Neural cell (in vitro differentiated cells): ENCODE data around the gene ADGRB2. TPM values are rescaled to one million over a fixed set of nuclear protein-coding genes. Genes with fewer than 3 reads are reported as not detected.

Source experiments
- H2AFZ ChIP-seq: fragments of 200-600, 300-800 bp; sonication (generic), shearing (Covaris generic); 2 replicates; pipeline ENCODE4 v1.6.0; 2014; ENCODE audit warnings: low read depth, mild to moderate bottlenecking, antibody characterized with exemption, low read length, moderate library complexity
- H3F3A ChIP-seq: fragments of 200-600 bp; shearing (Covaris generic); 2 replicates; pipeline ENCODE4 v1.6.1; 2016; ENCODE audit warnings: mild to moderate bottlenecking, moderate library complexity, mixed read lengths, antibody characterized with exemption, low read length; ENCODE audit not compliant: insufficient read depth, poor library complexity, severe bottlenecking
- H3K27ac ChIP-seq: fragments of 200-600, 300-800 bp; sonication (generic), shearing (Covaris generic); 2 replicates; pipeline ENCODE4 v1.5.1; 2014; ENCODE audit warnings: mild to moderate bottlenecking, low read length, moderate library complexity
- H3K27me3 ChIP-seq: fragments of 300-800, 200-600 bp; sonication (generic), shearing (Covaris generic); 2 replicates; pipeline ENCODE4 v1.6.0; 2014; ENCODE audit warnings: mild to moderate bottlenecking, low read depth, low read length, moderate library complexity; ENCODE audit not compliant: insufficient read depth
- H3K36me3 ChIP-seq: fragments of 300-800, 200-600 bp; sonication (generic), shearing (Covaris generic); 2 replicates; pipeline ENCODE4 v1.5.1; 2014; ENCODE audit warnings: mild to moderate bottlenecking, antibody characterized with exemption, low read length, moderate library complexity; ENCODE audit not compliant: insufficient read depth
- H3K4me2 ChIP-seq: fragments of 300-800, 200-600 bp; sonication (generic), shearing (Covaris generic); 2 replicates; pipeline ENCODE4 v1.6.0; 2014; ENCODE audit warnings: mild to moderate bottlenecking, low read length
- H3K4me3 ChIP-seq: fragments of 300-800, 200-600 bp; sonication (generic), shearing (Covaris generic); 2 replicates; pipeline ENCODE4 v1.5.1; 2014; ENCODE audit warnings: mild to moderate bottlenecking, low read length, moderate library complexity
- H3K79me2 ChIP-seq: fragments of 200-600 bp; shearing (Covaris generic); replicated peaks from 2 replicates; pipeline ENCODE4 v1.6.0; 2014; ENCODE audit warnings: mild to moderate bottlenecking, low read length, moderate library complexity; ENCODE audit not compliant: insufficient read depth
- H3K9ac ChIP-seq: fragments of 300-800, 200-600 bp; sonication (generic), shearing (Covaris generic); 2 replicates; pipeline ENCODE4 v1.6.1; 2016; ENCODE audit warnings: mild to moderate bottlenecking, low read length, mixed read lengths
- H3K9me2 ChIP-seq: fragments of 200-600 bp; shearing (Covaris generic); 2 replicates; pipeline ENCODE4 v1.6.1; 2016; ENCODE audit warnings: mild to moderate bottlenecking, low read length, mixed read lengths; ENCODE audit not compliant: insufficient read depth
- H3K9me3 ChIP-seq: fragments of 200-600, 300-800 bp; sonication (generic), shearing (Covaris generic); 2 replicates; pipeline ENCODE4 v1.6.1; 2016; ENCODE audit warnings: mild to moderate bottlenecking, mixed run types, low read length, moderate library complexity, mixed read lengths
- H4K20me1 ChIP-seq: fragments of 200-600 bp; shearing (Covaris generic); 2 replicates; pipeline ENCODE4 v1.6.1; 2016; ENCODE audit warnings: mild to moderate bottlenecking, mixed run types; ENCODE audit not compliant: insufficient read depth
- CTCF ChIP-seq: fragments of 450-650 bp; IDR thresholded peaks from 2 replicates; pipeline ENCODE4 v1.5.1; 2014; ENCODE audit warnings: antibody characterized with exemption, mild to moderate bottlenecking, moderate library complexity; ENCODE audit not compliant: poor library complexity, severe bottlenecking
- EP300 ChIP-seq: fragments of 450-650 bp; conservative IDR thresholded peaks from 2 replicates; pipeline ENCODE4 v1.6.1; 2014; ENCODE audit warnings: antibody characterized with exemption, mild to moderate bottlenecking, moderate library complexity; ENCODE audit not compliant: poor library complexity, severe bottlenecking
- EZH2 ChIP-seq: fragments of 200-600, 300-800 bp; shearing (Covaris generic), sonication (generic); IDR thresholded peaks from 2 replicates; pipeline ENCODE4 v1.6.1; 2014; ENCODE audit warnings: antibody characterized with exemption, low read length, borderline replicate concordance, mild to moderate bottlenecking; ENCODE audit not compliant: insufficient read depth, poor library complexity, severe bottlenecking
- MXI1 ChIP-seq: fragments of 450-650 bp; conservative IDR thresholded peaks from 2 replicates; pipeline ENCODE4 v1.6.1; 2014; ENCODE audit warnings: antibody characterized with exemption, mild to moderate bottlenecking; ENCODE audit not compliant: poor library complexity, severe bottlenecking
- POLR2AphosphoS5 ChIP-seq: IDR thresholded peaks from 2 replicates; pipeline ENCODE4 v1.6.1; 2012
- RAD21 ChIP-seq: fragments of 450-650 bp; conservative IDR thresholded peaks from 2 replicates; pipeline ENCODE4 v1.6.1; 2014; ENCODE audit warnings: antibody characterized with exemption, mild to moderate bottlenecking, moderate library complexity
- REST ChIP-seq: IDR thresholded peaks from 2 replicates; pipeline ENCODE4 v1.6.1; 2012; ENCODE audit warnings: borderline replicate concordance
- SMC3 ChIP-seq: fragments of 450-650 bp; conservative IDR thresholded peaks from 2 replicates; pipeline ENCODE4 v1.6.1; 2014; ENCODE audit warnings: antibody characterized with exemption, mild to moderate bottlenecking, moderate library complexity; ENCODE audit not compliant: poor library complexity
- TAF1 ChIP-seq: IDR thresholded peaks from 2 replicates; pipeline ENCODE4 v1.6.1; 2012; ENCODE audit warnings: low read depth
- polyA plus RNA-seq: library from polyadenylated mRNA; depleted of rRNA; stranded (reverse); fragments of >200 nt; gene quantifications from 2 replicates; pipeline ENCODE4 v1.2.3, GENCODE V29; 2014

ADGRB2 gene
- polyA plus RNA-seq, 1 donor from 2014 or later: 45.0 TPM

- Histone ChIP-seq H3K79me2 (no peaks in the 10 kb centered on the region), H3K4me3 (no peak overlapping the region), H3F3A (no peaks in the 10 kb centered on the region), H3K27me3 (no peaks in the 10 kb centered on the region), H3K36me3 (no peaks in the 10 kb centered on the region), H3K27ac (no peak overlapping the region), H4K20me1 (no peaks in the 10 kb centered on the region), H2AFZ (no peak overlapping the region), H3K4me2 (no peak overlapping the region), H3K9ac (no peak overlapping the region), H3K9me2 (no peaks in the 10 kb centered on the region), H3K9me3 (no peaks in the 10 kb centered on the region)
- TF ChIP-seq RAD21 (no peak), REST (no peak), SMC3 (no peak), EZH2 (no peak), EP300 (no peak), CTCF (no peak), TAF1 (no peak), MXI1 (no peak), POLR2AphosphoS5 (no peak)
Observed at GRCh38 chr1:31695327-31695726, 68.8 kb downstream of the ADGRB2 start.

GRCh38 chr1:31694964-31695313 lies 69.2 kb downstream of the ADGRB2 start:
- Histone ChIP-seq H3F3A (no peaks in the 10 kb centered on the region), H2AFZ (no peak overlapping the region), H3K9me3 (no peaks in the 10 kb centered on the region), H3K27ac (no peak overlapping the region), H3K79me2 (no peaks in the 10 kb centered on the region), H3K4me3 (no peak overlapping the region), H4K20me1 (no peaks in the 10 kb centered on the region), H3K27me3 (no peaks in the 10 kb centered on the region), H3K9me2 (no peaks in the 10 kb centered on the region), H3K36me3 (no peaks in the 10 kb centered on the region), H3K9ac (no peak overlapping the region), H3K4me2 (no peak overlapping the region)
- TF ChIP-seq EP300 (no peak), REST (no peak), POLR2AphosphoS5 (no peak), RAD21 (no peak), TAF1 (no peak), SMC3 (no peak), CTCF (no peak), MXI1 (no peak), EZH2 (no peak)
